Duodenal mucosa (tissue), 2 donors: ENCODE results near the gene ERBB4.

Source experiments
- H3K27ac ChIP-seq: one replicate; pipeline ENCODE4 v1.7.0; 2013; ENCODE audit warnings: low read depth, low read length
- H3K27me3 ChIP-seq, 2 donors: one replicate each; pipeline ENCODE4 v1.7.0; 2013; ENCODE audit warnings: low read length in 2 of 2, control low read depth in 1 of 2; ENCODE audit not compliant: insufficient read depth in 2 of 2, control insufficient read depth in 1 of 2
- H3K36me3 ChIP-seq, 2 donors: one replicate each; pipeline ENCODE4 v1.7.0; 2013; ENCODE audit warnings: low read length in 2 of 2, control low read depth in 1 of 2; ENCODE audit not compliant: insufficient read depth in 2 of 2, control insufficient read depth in 1 of 2
- H3K4me1 ChIP-seq, 2 donors: one replicate each; pipeline ENCODE4 v1.7.0; 2013; ENCODE audit warnings: low read length in 2 of 2, control low read depth in 1 of 2; ENCODE audit not compliant: insufficient read depth in 2 of 2, control insufficient read depth in 1 of 2
- H3K4me3 ChIP-seq, 2 donors: one replicate each; pipeline ENCODE4 v1.7.0; 2013; ENCODE audit warnings: low read length in 2 of 2, low read depth in 1 of 2
- H3K9ac ChIP-seq, 2 donors: one replicate each; pipeline ENCODE4 v1.7.0; 2013; ENCODE audit warnings: low read length in 2 of 2, low read depth in 1 of 2
- H3K9me3 ChIP-seq, 2 donors: one replicate each; pipeline ENCODE4 v1.7.0; 2013; ENCODE audit warnings: low read length in 2 of 2, control low read depth in 1 of 2; ENCODE audit not compliant: control insufficient read depth in 1 of 2

ERBB4 gene

DNA sequence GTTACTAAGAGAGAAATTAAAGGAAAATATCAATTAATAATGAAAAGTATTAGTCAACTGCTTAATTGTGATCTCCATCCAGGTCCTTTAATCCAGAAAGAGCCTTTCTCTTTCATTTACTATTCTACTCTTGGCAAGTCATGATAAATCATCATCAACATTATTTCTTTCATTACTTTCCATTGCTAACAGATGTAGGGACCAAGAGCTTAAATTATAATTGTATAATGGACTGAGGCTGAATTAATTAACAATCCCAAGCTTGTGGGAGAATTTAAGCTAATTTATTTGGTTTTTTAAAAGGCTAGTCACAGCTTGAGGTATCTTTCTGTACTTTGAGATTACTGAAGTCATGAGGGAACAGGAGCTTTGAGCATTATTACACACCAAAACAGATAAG, 223.9 kb downstream of the ERBB4 start:
- Histone ChIP-seq H3K4me3 (no peak overlapping the region), H3K36me3 (no peaks in the 10 kb centered on the region), H3K4me1 (no peaks in the 10 kb centered on the region), H3K27me3 (no peaks in the 10 kb centered on the region), H3K9ac (no peak overlapping the region), H3K9me3 (no peaks in the 10 kb centered on the region), H3K27ac (no peak overlapping the region)

DNA sequence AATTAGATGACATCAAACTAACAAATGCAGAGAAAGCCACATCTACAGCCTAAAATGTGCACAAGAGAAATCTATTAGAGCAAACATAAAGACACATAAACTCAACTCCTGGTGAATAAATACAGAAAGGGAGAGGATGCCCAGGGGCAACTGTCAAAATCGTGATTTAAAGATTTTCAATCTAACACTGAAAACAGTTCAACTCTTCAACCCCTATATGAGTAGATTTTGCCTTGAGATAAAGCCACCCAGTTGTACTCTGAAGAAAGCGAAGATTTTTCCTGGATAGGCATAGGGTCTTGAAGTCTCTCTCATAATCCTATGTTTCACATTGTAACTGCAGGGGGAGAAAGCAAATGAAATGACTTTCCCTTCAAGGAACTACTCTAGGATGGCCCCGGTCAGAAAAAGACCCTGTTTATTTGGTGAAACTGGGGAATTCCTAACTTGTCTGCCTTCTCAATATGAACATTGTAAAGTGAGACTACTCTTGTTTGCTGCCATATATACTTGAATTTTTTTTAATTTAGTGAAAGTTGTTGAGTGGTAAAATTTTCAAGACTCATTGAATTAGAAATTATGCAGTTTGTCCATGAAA, 226.7 kb downstream of the ERBB4 start:
- no peaks in the 10 kb centered on the region for H3K9me3 ChIP-seq
- no peaks in the 10 kb centered on the region for H3K27me3 ChIP-seq
- H3K4me1 ChIP-seq: no peaks in the 10 kb centered on the region
- no peak overlapping the region for H3K4me3 ChIP-seq
- H3K9ac ChIP-seq: no peak overlapping the region
- no peak overlapping the region for H3K27ac ChIP-seq
- no peaks in the 10 kb centered on the region for H3K36me3 ChIP-seq

DNA sequence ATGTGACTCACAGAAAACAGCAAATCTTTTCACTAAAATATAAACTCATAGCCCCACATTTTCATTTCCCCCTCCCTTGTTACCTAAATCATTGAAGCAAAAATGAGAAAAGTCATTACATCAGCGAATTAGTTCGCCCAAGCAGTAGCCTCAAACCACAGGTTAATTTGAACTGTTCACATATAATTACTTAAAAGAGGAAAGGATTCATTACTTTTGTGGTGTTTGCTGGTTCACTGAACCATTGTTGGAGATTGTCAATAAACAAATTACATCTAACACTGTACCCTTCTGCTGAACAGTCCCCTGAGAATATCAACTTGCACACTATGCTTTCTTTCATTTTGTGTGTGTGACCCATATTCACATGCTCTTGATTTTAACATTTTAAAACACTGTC, 238.7 kb downstream of the ERBB4 start:
- no peak overlapping the region for H3K27ac ChIP-seq
- H3K4me1 ChIP-seq: no peaks in the 10 kb centered on the region
- H3K9me3 ChIP-seq: no peaks in the 10 kb centered on the region
- H3K9ac ChIP-seq: no peak overlapping the region
- H3K4me3 ChIP-seq: no peak overlapping the region
- no peaks in the 10 kb centered on the region for H3K36me3 ChIP-seq
- no peaks in the 10 kb centered on the region for H3K27me3 ChIP-seq

DNA sequence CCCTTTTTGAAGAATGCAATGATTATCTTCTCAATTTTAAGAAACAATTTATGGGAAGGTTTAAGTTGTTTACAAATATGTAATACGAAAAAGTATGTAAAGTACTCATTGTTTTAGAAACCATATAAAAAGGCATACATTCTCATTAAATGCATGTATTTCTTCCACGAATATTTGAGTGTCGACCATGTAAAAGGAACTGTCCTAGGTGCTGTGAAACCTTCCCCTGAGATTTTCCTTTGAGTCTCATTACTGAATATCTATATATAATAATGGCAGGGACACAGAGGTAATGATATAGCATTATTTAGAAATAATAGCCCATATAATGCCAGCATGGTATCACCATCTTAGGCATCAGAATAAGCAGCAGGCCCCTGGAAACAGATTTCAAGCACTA, 239.3 kb downstream of the ERBB4 start:
- no peaks in the 10 kb centered on the region for H3K27me3 ChIP-seq
- H3K9me3 ChIP-seq: no peaks in the 10 kb centered on the region
- H3K9ac ChIP-seq: no peak overlapping the region
- H3K4me3 ChIP-seq: no peak overlapping the region
- no peak overlapping the region for H3K27ac ChIP-seq
- no peaks in the 10 kb centered on the region for H3K36me3 ChIP-seq
- H3K4me1 ChIP-seq: no peaks in the 10 kb centered on the region

DNA sequence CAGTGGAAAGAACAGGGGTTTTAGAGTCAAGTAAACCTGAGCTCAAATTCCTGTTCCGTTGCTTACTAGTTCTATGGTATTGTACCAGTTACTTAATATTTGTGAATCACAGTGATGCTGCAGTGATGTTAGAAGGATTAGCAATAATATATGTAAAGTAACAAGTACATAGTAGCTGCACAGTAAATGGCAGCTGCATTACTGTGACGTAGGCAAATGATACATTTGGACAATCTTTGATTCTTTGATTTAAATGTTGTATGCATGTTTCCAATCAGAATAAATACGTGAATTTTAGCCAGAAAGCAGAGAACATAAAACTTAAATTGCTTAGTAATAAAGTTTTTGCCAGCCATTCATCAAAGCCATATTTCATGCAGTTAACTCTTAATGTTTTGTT, 243.0 kb downstream of the ERBB4 start:
- no peaks in the 10 kb centered on the region for H3K27me3 ChIP-seq
- H3K9ac ChIP-seq: no peak overlapping the region
- H3K36me3 ChIP-seq: no peaks in the 10 kb centered on the region
- H3K4me3 ChIP-seq: no peak overlapping the region
- no peak overlapping the region for H3K27ac ChIP-seq
- no peaks in the 10 kb centered on the region for H3K9me3 ChIP-seq
- H3K4me1 ChIP-seq: no peaks in the 10 kb centered on the region

DNA sequence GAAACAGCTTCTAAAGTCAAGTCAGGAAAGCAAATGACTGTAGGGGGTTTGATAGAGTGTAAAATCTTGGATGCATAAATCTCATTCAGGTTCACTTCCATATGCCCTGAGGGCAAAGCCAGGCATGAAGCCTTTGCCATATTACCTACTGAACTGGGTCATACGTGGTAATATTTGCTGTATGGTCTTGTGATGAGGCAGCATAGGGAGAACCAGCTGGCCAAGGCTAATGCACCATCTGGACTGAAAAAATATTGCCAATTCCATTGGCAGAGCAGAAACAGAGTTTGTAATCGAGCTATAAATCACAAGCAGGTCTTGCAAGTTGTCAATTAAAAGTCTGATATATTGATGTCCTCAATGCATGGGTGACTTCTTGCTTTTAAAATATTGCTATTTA, 243.8 kb downstream of the ERBB4 start:
- no peaks in the 10 kb centered on the region for H3K27me3 ChIP-seq
- H3K9ac ChIP-seq: no peak overlapping the region
- H3K9me3 ChIP-seq: no peaks in the 10 kb centered on the region
- H3K4me3 ChIP-seq: no peak overlapping the region
- no peak overlapping the region for H3K27ac ChIP-seq
- H3K36me3 ChIP-seq: no peaks in the 10 kb centered on the region
- H3K4me1 ChIP-seq: no peaks in the 10 kb centered on the region

DNA sequence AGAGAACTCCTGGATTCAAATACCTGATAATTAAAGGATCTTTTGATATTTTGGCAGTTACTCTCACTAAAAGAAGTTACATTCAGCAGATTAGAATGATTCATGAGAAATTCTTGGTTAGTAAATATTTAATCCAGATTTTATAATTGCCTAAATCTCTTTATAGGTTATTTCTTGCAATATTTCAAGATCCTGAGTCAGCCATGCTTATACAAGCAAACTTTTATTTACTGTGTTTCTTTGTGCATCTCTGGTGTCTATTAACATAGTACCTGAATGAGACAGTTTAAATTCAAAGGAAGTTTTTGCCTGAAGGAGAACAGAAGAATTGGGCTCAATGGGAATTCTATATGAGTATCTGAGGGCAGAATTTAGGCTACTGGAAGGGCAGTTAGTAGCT, 249.3 kb downstream of the ERBB4 start:
- no peak overlapping the region for H3K9ac ChIP-seq

DNA sequence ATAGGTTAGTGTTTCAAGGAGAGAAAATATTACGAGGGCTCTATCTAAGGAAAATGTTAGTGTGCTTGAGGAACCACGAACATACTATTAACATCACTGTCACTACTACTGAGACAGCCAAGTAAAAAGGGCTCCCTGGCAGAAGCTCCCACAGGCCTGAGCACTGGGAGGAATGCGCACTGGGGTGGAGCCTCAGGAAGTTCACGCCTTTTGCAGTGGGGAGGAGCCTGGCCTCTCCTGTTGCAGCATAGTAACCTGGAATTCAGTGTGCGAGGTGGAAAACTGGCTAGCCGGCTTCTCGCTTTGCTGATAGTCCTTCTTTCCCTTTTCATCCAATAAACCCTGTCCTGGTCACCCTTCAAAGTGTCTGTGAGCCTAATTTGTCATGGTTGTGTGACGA, 250.3 kb downstream of the ERBB4 start:
- no peak overlapping the region for H3K9ac ChIP-seq
- H3K9me3 ChIP-seq: no peaks in the 10 kb centered on the region
- H3K4me1 ChIP-seq: no peaks in the 10 kb centered on the region
- no peaks in the 10 kb centered on the region for H3K36me3 ChIP-seq
- no peak overlapping the region for H3K4me3 ChIP-seq
- no peaks in the 10 kb centered on the region for H3K27me3 ChIP-seq
- H3K27ac ChIP-seq: no peak overlapping the region

More for the DNA sequence above, 249.3 kb downstream of the ERBB4 start:
- H3K4me3 ChIP-seq: no peak overlapping the region
- H3K36me3 ChIP-seq: no peaks in the 10 kb centered on the region
- H3K27me3 ChIP-seq: no peaks in the 10 kb centered on the region
- no peaks in the 10 kb centered on the region for H3K9me3 ChIP-seq
- no peaks in the 10 kb centered on the region for H3K4me1 ChIP-seq
- no peak overlapping the region for H3K27ac ChIP-seq

DNA sequence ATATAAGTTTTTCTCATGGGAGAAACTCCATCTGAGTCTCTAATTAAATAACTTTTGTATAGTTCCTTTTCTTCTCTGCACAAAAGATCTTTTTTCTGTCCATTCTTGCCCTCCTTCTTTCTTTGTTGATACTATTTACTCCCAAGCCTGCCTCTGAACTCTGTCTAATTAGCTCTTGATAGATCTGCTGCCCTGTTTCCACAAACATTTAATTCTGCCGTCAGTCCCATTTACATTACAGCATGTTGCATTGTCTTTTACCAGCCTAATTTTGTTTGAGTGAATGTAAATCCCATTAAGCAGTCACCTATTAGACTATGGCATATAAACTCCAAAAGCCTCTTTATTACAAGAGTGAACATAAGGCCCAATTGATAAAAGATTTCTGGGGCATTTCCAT, 254.4 kb downstream of the ERBB4 start:
- no peaks in the 10 kb centered on the region for H3K36me3 ChIP-seq
- no peaks in the 10 kb centered on the region for H3K9me3 ChIP-seq
- H3K4me3 ChIP-seq: no peak overlapping the region
- H3K9ac ChIP-seq: no peak overlapping the region
- no peak overlapping the region for H3K27ac ChIP-seq
- no peaks in the 10 kb centered on the region for H3K27me3 ChIP-seq
- no peaks in the 10 kb centered on the region for H3K4me1 ChIP-seq

DNA sequence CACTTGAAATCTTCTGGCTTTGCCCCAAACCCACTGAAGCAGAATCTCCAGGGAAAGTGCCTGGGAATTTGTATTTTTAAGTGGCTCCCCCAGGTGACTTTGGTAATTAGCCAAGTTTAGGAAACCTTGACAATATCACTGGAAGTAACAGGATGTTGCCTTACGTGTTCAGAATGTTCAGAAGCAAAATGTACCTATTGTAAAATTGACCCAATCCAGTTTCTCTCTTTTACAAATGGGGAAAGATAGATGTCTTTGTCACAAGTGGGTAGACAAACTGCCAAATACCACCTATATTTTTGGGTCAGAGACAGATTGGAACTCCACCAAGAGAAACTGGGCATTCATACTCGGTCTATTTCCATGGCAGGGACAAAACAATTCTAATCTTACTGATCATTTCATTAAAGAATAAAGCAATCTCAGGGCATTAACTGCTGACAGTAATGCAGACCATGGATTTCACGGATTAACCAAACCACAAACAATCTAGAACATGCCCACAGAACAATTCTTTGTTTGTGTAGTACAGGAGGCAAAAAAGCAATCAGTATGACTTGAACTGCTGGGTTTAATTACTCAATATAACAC, 255.8 kb downstream of the ERBB4 start:
- H3K9me3 ChIP-seq: no peaks in the 10 kb centered on the region
- no peaks in the 10 kb centered on the region for H3K36me3 ChIP-seq
- no peaks in the 10 kb centered on the region for H3K27me3 ChIP-seq
- H3K27ac ChIP-seq: no peak overlapping the region
- no peaks in the 10 kb centered on the region for H3K4me1 ChIP-seq
- H3K4me3 ChIP-seq: no peak overlapping the region
- H3K9ac ChIP-seq: no peak overlapping the region

DNA sequence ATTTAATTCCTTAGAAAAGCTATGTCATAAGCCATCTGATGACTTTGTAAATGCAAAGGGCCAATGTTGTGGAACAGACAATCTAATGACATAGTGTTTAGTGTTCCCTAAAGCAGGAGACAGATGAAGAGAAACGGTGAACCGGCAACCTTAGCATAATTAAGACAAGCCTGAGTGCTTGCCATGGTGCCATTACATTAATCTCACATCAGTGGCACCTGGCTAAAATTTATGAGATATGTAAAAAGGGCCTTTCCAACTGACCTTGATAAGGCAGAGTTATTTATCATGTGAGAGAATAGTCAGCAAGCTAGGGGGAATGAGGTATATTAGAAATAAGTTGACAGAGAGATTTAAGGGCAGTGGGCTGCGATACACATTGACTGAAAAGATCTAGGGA, 261.8 kb downstream of the ERBB4 start:
- H3K9me3 ChIP-seq: no peaks in the 10 kb centered on the region
- no peaks in the 10 kb centered on the region for H3K36me3 ChIP-seq
- H3K9ac ChIP-seq: no peak overlapping the region
- H3K27ac ChIP-seq: no peak overlapping the region
- H3K27me3 ChIP-seq: no peaks in the 10 kb centered on the region
- no peaks in the 10 kb centered on the region for H3K4me1 ChIP-seq
- H3K4me3 ChIP-seq: no peak overlapping the region
